GM12864 (cell line): ENCODE data around the gene ZNF460.

Source experiments
- DNase-seq: peaks from one replicate; pipeline ENCODE4 v3.0.0-alpha.2; 2011; ENCODE audit warnings: low read depth
- H3K4me3 ChIP-seq: 2 replicates; pipeline ENCODE4 v1.5.1; 2011; ENCODE audit warnings: mild to moderate bottlenecking, low read depth, low read length, control low read depth
- CTCF ChIP-seq: IDR thresholded peaks from 2 replicates; pipeline ENCODE4 v1.5.1; 2011; ENCODE audit warnings: low read depth, mild to moderate bottlenecking, moderate library complexity, low read length, control low read depth, inconsistent platforms; ENCODE audit errors: missing control alignments

Gene ZNF460

GRCh38 chr19:57279418-57280164, 694 bp upstream of the ZNF460 start:
- H3K4me3 ChIP-seq: peak overlapping the region; percentile 89
- no peak for TF ChIP-seq CTCF
- peak; percentile 89 for DNase-seq

- no peak for DNase-seq
- no peak for TF ChIP-seq CTCF
These were observed 696 bp downstream of the ZNF460 start for GRCh38 chr19:57280962-57281400.

GRCh38 chr19:57282011-57282643, 1.8 kb downstream of the ZNF460 start:
- TF ChIP-seq CTCF: no peak
- DNase-seq: no peak
- peak overlapping the region; percentile 89 for H3K4me3 ChIP-seq

More at GRCh38 chr19:57280962-57281400, 696 bp downstream of the ZNF460 start:
- H3K4me3 ChIP-seq: peak overlapping the region; percentile 89

GRCh38 chr19:57288373-57288772, 8.1 kb downstream of the ZNF460 start:
- TF ChIP-seq CTCF: no peak
- no peak overlapping the region for H3K4me3 ChIP-seq
- no peak for DNase-seq

- no peak overlapping the region for H3K4me3 ChIP-seq
- no peak for DNase-seq
- no peak for TF ChIP-seq CTCF
These were observed 10.7 kb downstream of the ZNF460 start for GRCh38 chr19:57290970-57291369.

- H3K4me3 ChIP-seq: no peak overlapping the region
- DNase-seq: no peak
- no peak for TF ChIP-seq CTCF
These were observed 12.3 kb downstream of the ZNF460 start for GRCh38 chr19:57292547-57292946.
